ENCODE data around the gene ATRNL1.

- TF ChIP-seq EZH2phosphoT487 (IDR thresholded peaks at IDR 0.05; ENCODE audit: insufficient read depth, low read depth) (0 out of 2 replicates have a peak, but pooled peaks have one; percentile 27), EZH2 (IDR thresholded peaks at IDR 0.05; ENCODE audit: insufficient read depth, poor library complexity, severe bottlenecking) (no peak)
Observed at GRCh38 chr10:115827231-115828009, 734.3 kb downstream of the ATRNL1 start.
